Stimulated activated CD4-positive, alpha-beta T cell treated with anti-CD3 and anti-CD28 coated beads, Interleukin-1b, Interleukin-23, amount 100 ng/mL, for 4 hours (primary cell): ENCODE measurements around the gene AEN.

Experiments used
- DNase-seq, 2 donors: peaks; one replicate each; pipeline ENCODE4 v3.0.0-alpha.2; 2020; ENCODE audit warnings: low read depth in 2 of 2

The AEN gene

GRCh38 chr15:88664151-88664778 lies 43.1 kb downstream of the AEN start:
- DNase-seq: peak in 1 of 2 donors; percentile 45

DNA sequence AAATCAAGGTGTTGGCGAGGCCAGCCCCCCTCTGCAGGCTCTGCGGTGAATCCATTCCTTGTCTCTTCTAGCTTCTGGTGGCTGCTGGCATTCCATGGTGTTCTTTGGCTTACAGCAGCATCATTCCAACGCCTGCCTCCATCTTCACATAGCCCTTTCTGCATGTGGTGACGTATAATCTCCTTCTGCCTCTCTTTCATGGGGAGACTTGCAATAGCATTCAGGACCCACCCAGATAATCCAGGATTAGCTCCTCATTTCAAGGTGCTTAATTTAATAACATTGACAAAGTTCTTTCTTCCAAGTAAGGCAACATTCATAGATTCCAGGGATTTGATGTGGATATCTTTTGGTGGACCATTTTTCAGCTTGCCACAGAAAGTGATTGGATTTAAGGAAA lies 53.5 kb downstream of the AEN start:
- no peak for DNase-seq

DNA sequence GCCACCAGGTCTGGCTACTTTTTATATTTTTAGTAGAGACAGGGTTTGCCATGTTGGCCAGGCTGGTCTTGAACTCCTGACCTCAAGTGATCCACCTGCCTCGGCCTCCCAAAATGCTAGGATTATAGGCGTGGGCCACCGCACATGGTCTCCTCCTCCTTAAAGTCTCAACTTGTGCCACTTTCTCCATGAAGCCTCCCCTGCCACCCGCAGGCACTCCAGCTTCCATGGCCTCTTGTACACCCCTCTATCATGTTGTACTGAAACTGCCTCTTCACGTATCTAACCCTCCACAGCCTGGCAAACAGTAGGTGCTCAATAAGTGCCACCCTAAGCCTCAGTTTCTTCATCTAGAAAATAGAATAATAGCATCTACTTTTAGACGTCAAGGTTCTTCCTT lies 57.6 kb downstream of the AEN start:
- no peak for DNase-seq

DNA sequence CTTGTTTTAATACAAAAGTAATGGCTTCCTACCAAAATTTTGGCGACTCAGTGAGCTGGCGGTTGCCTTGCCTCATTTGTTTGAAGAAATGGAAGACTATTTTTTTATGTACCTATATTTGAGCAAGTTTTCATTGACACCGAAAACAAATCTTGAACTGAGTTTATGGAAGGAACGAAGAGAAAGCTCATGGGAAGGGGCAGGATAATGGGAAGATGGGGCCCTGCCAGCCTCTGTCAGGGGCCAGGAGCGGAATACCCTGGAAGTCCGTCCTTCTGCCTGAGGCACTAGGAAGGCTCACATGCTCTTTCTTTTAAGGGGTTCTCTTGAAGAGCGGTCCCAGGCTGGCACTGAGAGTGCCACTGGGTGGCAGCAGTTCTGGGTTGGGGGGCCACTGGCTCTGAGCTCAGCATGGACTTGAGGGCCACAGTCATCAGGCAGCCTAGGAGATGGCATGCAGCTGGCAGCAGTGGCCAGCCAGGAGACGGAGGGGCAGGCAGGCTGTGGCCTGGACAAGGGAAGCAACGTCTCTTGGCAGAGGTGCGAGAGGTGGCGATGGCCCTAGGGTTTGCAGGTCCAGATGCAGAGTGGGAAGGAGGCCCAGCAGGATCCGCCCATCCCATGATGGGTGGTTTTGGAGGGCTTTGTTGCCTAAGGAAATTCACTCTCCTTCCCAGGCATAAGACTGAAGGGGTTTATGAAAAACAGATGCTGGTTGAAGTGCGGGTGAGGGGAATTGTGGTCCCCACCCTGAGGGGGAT lies 59.3 kb downstream of the AEN start:
- DNase-seq: no peak

GRCh38 chr15:88681610-88682221 lies 60.6 kb downstream of the AEN start:
- DNase-seq: no peak
